HEK293 (cell line): ENCODE measurements around the gene KCTD11.

Source experiments
- EGR2 ChIP-seq: fragments of 450-650 bp; formaldehyde crosslinking; IDR thresholded peaks from 2 replicates; pipeline ENCODE4 v1.5.1; 2016; ENCODE audit warnings: low read depth, missing biosample characterization, missing genetic modification characterization
- GLI4 ChIP-seq: fragments of 450-650 bp; formaldehyde crosslinking; IDR thresholded peaks from 2 replicates; pipeline ENCODE4 v1.5.1; 2016; ENCODE audit warnings: missing biosample characterization, missing genetic modification characterization
- KLF1 ChIP-seq: fragments of 450-650 bp; formaldehyde crosslinking; IDR thresholded peaks from 2 replicates; pipeline ENCODE4 v1.5.1; 2016; ENCODE audit warnings: missing biosample characterization, missing genetic modification characterization
- KLF16 ChIP-seq: fragments of 450-650 bp; formaldehyde crosslinking; IDR thresholded peaks from 2 replicates; pipeline ENCODE4 v1.5.1; 2017; ENCODE audit warnings: missing biosample characterization, missing genetic modification characterization
- SCRT2 ChIP-seq: fragments of 450-650 bp; formaldehyde crosslinking; IDR thresholded peaks from 2 replicates; pipeline ENCODE4 v1.5.1; 2016; ENCODE audit warnings: missing biosample characterization, missing genetic modification characterization
- ZBTB20 ChIP-seq: fragments of 450-650 bp; formaldehyde crosslinking; IDR thresholded peaks from 2 replicates; pipeline ENCODE4 v1.5.1; 2016; ENCODE audit warnings: missing biosample characterization, missing genetic modification characterization
- ZFHX2 ChIP-seq: fragments of 450-650 bp; formaldehyde crosslinking; conservative IDR thresholded peaks from 2 replicates; pipeline ENCODE4 v1.5.1; 2016; ENCODE audit warnings: missing biosample characterization, missing genetic modification characterization
- ZFP3 ChIP-seq: fragments of 450-650 bp; formaldehyde crosslinking; IDR thresholded peaks from 2 replicates; pipeline ENCODE4 v1.5.1; 2016; ENCODE audit warnings: low read depth, missing biosample characterization, missing genetic modification characterization
- ZNF184 ChIP-seq: fragments of 450-650 bp; IDR thresholded peaks from 2 replicates; pipeline ENCODE4 v1.5.1; 2018; ENCODE audit warnings: missing biosample characterization, mild to moderate bottlenecking, missing genetic modification characterization
- ZNF19 ChIP-seq: fragments of 450-650 bp; formaldehyde crosslinking; IDR thresholded peaks from 2 replicates; pipeline ENCODE4; 2016; ENCODE audit warnings: missing biosample characterization, missing genetic modification characterization, low read depth
- ZNF211 ChIP-seq: fragments of 450-650 bp; formaldehyde crosslinking; IDR thresholded peaks from 2 replicates; pipeline ENCODE4 v1.5.1; 2016; ENCODE audit warnings: low read depth, missing biosample characterization, missing genetic modification characterization
- ZNF223 ChIP-seq: fragments of 450-650 bp; formaldehyde crosslinking; IDR thresholded peaks from 2 replicates; pipeline ENCODE4 v1.5.1; 2016; ENCODE audit warnings: missing biosample characterization, missing genetic modification characterization
- ZNF274 ChIP-seq, 2 experiments: fragments of 200-500 bp in 1 of 2; fragments of 450-650 bp in 1 of 2; sonication (Bioruptor generic) in 1 of 2; formaldehyde crosslinking in 1 of 2; IDR thresholded peaks; 2 replicates each; pipeline versions ENCODE4 v1.5.1 to v1.6.1; 2014 to 2016; ENCODE audit warnings: borderline replicate concordance in 1 of 2, inconsistent platforms in 1 of 2, low read length in 1 of 2, missing biosample characterization in 1 of 2, missing genetic modification characterization in 1 of 2
- ZNF311 ChIP-seq: fragments of 450-650 bp; formaldehyde crosslinking; IDR thresholded peaks from 2 replicates; pipeline ENCODE4 v1.5.1; 2017; ENCODE audit warnings: missing biosample characterization, missing genetic modification characterization, borderline replicate concordance
- ZNF341 ChIP-seq: fragments of 450-650 bp; formaldehyde crosslinking; IDR thresholded peaks from 2 replicates; pipeline ENCODE4; 2016; ENCODE audit warnings: low read depth, missing biosample characterization, missing genetic modification characterization
- ZNF473 ChIP-seq: fragments of 450-650 bp; formaldehyde crosslinking; IDR thresholded peaks from 2 replicates; pipeline ENCODE4 v1.5.1; 2017; ENCODE audit warnings: missing biosample characterization, missing genetic modification characterization
- ZNF48 ChIP-seq: fragments of 450-650 bp; formaldehyde crosslinking; IDR thresholded peaks from 2 replicates; pipeline ENCODE4 v1.5.1; 2016; ENCODE audit warnings: missing biosample characterization, missing genetic modification characterization
- ZNF555 ChIP-seq: fragments of 450-650 bp; formaldehyde crosslinking; conservative IDR thresholded peaks from 2 replicates; pipeline ENCODE4 v1.5.1; 2017; ENCODE audit warnings: missing biosample characterization, mild to moderate bottlenecking, missing genetic modification characterization, inconsistent platforms
- ZNF621 ChIP-seq: fragments of 450-650 bp; formaldehyde crosslinking; IDR thresholded peaks from 2 replicates; pipeline ENCODE4 v1.5.1; 2017; ENCODE audit warnings: missing biosample characterization, missing genetic modification characterization
- ZNF624 ChIP-seq: fragments of 450-650 bp; formaldehyde crosslinking; IDR thresholded peaks from 2 replicates; pipeline ENCODE4 v1.5.1; 2017; ENCODE audit warnings: missing biosample characterization, missing genetic modification characterization
- ZNF629 ChIP-seq: fragments of 450-650 bp; formaldehyde crosslinking; IDR thresholded peaks from 2 replicates; pipeline ENCODE4 v1.5.1; 2017; ENCODE audit warnings: missing biosample characterization, missing genetic modification characterization
- ZNF658 ChIP-seq: fragments of 450-650 bp; formaldehyde crosslinking; IDR thresholded peaks from 2 replicates; pipeline ENCODE4; 2016; ENCODE audit warnings: missing biosample characterization, missing genetic modification characterization
- ZNF664 ChIP-seq: fragments of 450-650 bp; formaldehyde crosslinking; IDR thresholded peaks from 2 replicates; pipeline ENCODE4 v1.5.1; 2016; ENCODE audit warnings: missing biosample characterization, missing genetic modification characterization
- ZNF792 ChIP-seq: fragments of 450-650 bp; formaldehyde crosslinking; IDR thresholded peaks from 2 replicates; pipeline ENCODE4 v1.5.1; 2016; ENCODE audit warnings: missing biosample characterization, missing genetic modification characterization
- ZNF830 ChIP-seq: fragments of 450-650 bp; IDR thresholded peaks from 2 replicates; pipeline ENCODE4 v1.5.0; 2018; ENCODE audit warnings: missing biosample characterization, missing genetic modification characterization, low read depth, mild to moderate bottlenecking, moderate library complexity
- ZNF843 ChIP-seq: fragments of 450-650 bp; formaldehyde crosslinking; IDR thresholded peaks from 2 replicates; pipeline ENCODE4 v1.5.1; 2016; ENCODE audit warnings: missing biosample characterization, missing genetic modification characterization
- ZSCAN16 ChIP-seq: fragments of 450-650 bp; formaldehyde crosslinking; IDR thresholded peaks from 2 replicates; pipeline ENCODE4 v1.5.1; 2016; ENCODE audit warnings: missing biosample characterization, missing genetic modification characterization
- ZXDB ChIP-seq: fragments of 450-650 bp; formaldehyde crosslinking; IDR thresholded peaks from 2 replicates; pipeline ENCODE4 v1.5.1; 2016; ENCODE audit warnings: missing biosample characterization, missing genetic modification characterization
- TF ChIP-seq, protein P1 (sequence below): fragments of 450-650 bp; formaldehyde crosslinking; IDR thresholded peaks from 2 replicates; pipeline ENCODE4 v1.5.1; 2017; ENCODE audit warnings: missing biosample characterization, missing genetic modification characterization
- TF ChIP-seq, protein P2 (sequence below): fragments of 450-650 bp; formaldehyde crosslinking; IDR thresholded peaks from 2 replicates; pipeline ENCODE4 v1.5.1; 2016; ENCODE audit warnings: missing biosample characterization, missing genetic modification characterization
- TF ChIP-seq, protein P3 (sequence below): fragments of 450-650 bp; formaldehyde crosslinking; IDR thresholded peaks from 2 replicates; pipeline ENCODE4 v1.5.1; 2017; ENCODE audit warnings: missing biosample characterization, missing genetic modification characterization
- TF ChIP-seq, protein P4 (sequence below): fragments of 450-650 bp; formaldehyde crosslinking; IDR thresholded peaks from 2 replicates; pipeline ENCODE4 v1.5.1; 2016; ENCODE audit warnings: missing biosample characterization, missing genetic modification characterization

KCTD11 gene

DNA sequence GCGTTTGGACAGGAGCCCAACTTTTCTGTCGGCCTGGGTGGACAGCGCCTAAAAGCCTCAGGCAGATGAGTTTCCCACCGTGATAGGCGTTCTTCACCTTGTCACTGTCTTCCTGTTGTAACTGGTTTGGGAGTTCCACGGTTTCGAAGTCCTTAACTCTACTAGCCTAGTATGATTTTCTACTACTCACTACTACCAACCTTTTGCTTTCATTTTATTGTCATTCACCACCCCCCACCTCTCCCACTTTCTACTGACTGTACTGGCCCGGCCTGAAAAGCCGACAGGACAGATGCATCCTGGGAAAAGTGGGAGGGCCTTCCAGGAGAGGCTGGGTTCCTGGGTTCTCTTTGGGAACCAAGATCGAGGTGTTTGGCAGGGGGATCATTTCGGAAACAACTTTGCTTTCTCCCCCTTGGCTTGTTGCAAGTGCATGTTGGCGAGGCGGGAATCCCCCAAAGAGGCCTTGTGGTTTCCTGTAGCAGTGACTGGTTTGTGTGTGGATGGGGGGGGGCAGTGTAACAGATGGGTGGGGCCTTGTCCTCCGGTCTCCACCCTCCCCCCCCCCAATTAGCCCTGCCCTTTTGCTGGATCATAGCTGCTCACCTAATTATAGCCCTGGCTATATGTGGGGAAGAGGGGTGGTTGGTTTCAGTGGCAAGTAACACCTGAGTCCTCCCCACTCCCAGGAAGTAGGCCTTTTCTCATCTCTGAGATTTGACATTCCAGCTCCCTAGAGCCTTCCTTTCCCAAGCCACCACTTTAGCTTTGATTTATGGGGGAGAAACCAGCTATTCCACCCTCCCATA, 43.1 kb upstream of the KCTD11 start (continued):
- TF ChIP-seq ZNF473 (tag by site-specific recombination), result no peak
- TF ChIP-seq ZBTB20 (tag by site-specific recombination), result no peak
- TF ChIP-seq KLF1 (tag by site-specific recombination), result peak; percentile 91
- TF ChIP-seq ZNF629, result peak; percentile 21; the same call in 1 of the 2 replicates
- TF ChIP-seq, protein P1, sequence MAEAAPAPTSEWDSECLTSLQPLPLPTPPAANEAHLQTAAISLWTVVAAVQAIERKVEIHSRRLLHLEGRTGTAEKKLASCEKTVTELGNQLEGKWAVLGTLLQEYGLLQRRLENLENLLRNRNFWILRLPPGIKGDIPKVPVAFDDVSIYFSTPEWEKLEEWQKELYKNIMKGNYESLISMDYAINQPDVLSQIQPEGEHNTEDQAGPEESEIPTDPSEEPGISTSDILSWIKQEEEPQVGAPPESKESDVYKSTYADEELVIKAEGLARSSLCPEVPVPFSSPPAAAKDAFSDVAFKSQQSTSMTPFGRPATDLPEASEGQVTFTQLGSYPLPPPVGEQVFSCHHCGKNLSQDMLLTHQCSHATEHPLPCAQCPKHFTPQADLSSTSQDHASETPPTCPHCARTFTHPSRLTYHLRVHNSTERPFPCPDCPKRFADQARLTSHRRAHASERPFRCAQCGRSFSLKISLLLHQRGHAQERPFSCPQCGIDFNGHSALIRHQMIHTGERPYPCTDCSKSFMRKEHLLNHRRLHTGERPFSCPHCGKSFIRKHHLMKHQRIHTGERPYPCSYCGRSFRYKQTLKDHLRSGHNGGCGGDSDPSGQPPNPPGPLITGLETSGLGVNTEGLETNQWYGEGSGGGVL (tag by site-specific recombination), result peak; percentile 87
- no peak for TF ChIP-seq KLF16 (tag by site-specific recombination)
- TF ChIP-seq SCRT2 (tag by site-specific recombination), result peak; percentile 89
- TF ChIP-seq ZFP3, result no peak
- TF ChIP-seq ZNF792 (tag by site-specific recombination), result no peak
- no peak for TF ChIP-seq ZNF19
- TF ChIP-seq ZNF830, result no peak
- no peak for TF ChIP-seq ZNF843
- TF ChIP-seq, protein P2, sequence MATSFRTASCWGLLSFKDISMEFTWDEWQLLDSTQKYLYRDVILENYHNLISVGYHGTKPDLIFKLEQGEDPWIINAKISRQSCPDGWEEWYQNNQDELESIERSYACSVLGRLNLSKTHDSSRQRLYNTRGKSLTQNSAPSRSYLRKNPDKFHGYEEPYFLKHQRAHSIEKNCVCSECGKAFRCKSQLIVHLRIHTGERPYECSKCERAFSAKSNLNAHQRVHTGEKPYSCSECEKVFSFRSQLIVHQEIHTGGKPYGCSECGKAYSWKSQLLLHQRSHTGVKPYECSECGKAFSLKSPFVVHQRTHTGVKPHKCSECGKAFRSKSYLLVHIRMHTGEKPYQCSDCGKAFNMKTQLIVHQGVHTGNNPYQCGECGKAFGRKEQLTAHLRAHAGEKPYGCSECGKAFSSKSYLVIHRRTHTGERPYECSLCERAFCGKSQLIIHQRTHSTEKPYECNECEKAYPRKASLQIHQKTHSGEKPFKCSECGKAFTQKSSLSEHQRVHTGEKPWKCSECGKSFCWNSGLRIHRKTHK, result no peak
- TF ChIP-seq, protein P3, sequence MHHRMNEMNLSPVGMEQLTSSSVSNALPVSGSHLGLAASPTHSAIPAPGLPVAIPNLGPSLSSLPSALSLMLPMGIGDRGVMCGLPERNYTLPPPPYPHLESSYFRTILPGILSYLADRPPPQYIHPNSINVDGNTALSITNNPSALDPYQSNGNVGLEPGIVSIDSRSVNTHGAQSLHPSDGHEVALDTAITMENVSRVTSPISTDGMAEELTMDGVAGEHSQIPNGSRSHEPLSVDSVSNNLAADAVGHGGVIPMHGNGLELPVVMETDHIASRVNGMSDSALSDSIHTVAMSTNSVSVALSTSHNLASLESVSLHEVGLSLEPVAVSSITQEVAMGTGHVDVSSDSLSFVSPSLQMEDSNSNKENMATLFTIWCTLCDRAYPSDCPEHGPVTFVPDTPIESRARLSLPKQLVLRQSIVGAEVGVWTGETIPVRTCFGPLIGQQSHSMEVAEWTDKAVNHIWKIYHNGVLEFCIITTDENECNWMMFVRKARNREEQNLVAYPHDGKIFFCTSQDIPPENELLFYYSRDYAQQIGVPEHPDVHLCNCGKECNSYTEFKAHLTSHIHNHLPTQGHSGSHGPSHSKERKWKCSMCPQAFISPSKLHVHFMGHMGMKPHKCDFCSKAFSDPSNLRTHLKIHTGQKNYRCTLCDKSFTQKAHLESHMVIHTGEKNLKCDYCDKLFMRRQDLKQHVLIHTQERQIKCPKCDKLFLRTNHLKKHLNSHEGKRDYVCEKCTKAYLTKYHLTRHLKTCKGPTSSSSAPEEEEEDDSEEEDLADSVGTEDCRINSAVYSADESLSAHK (tag by site-specific recombination), result no peak
- no peak for TF ChIP-seq ZNF555 (tag by site-specific recombination)
- peak; percentile 99 for TF ChIP-seq ZNF664
- no peak for TF ChIP-seq ZXDB (tag by site-specific recombination)
- no peak for TF ChIP-seq ZNF223 (tag by site-specific recombination)
- TF ChIP-seq, protein P4, sequence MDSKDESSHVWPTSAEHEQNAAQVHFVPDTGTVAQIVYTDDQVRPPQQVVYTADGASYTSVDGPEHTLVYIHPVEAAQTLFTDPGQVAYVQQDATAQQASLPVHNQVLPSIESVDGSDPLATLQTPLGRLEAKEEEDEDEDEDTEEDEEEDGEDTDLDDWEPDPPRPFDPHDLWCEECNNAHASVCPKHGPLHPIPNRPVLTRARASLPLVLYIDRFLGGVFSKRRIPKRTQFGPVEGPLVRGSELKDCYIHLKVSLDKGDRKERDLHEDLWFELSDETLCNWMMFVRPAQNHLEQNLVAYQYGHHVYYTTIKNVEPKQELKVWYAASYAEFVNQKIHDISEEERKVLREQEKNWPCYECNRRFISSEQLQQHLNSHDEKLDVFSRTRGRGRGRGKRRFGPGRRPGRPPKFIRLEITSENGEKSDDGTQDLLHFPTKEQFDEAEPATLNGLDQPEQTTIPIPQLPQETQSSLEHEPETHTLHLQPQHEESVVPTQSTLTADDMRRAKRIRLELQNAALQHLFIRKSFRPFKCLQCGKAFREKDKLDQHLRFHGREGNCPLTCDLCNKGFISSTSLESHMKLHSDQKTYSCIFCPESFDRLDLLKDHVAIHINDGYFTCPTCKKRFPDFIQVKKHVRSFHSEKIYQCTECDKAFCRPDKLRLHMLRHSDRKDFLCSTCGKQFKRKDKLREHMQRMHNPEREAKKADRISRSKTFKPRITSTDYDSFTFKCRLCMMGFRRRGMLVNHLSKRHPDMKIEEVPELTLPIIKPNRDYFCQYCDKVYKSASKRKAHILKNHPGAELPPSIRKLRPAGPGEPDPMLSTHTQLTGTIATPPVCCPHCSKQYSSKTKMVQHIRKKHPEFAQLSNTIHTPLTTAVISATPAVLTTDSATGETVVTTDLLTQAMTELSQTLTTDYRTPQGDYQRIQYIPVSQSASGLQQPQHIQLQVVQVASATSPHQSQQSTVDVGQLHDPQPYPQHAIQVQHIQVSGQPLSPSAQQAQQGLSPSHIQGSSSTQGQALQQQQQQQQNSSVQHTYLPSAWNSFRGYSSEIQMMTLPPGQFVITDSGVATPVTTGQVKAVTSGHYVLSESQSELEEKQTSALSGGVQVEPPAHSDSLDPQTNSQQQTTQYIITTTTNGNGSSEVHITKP (tag by site-specific recombination), result peak; percentile 99
- TF ChIP-seq ZNF624 (tag by site-specific recombination), result no peak
- no peak for TF ChIP-seq ZSCAN16 (tag by site-specific recombination)
- TF ChIP-seq ZNF311 (tag by site-specific recombination), result no peak
- TF ChIP-seq ZNF341 (tag by site-specific recombination), result peak; percentile 79
- no peak for TF ChIP-seq ZNF621
- TF ChIP-seq ZNF184 (tag by site-specific recombination), result no peak
- no peak for TF ChIP-seq ZFHX2
- TF ChIP-seq ZNF274 (IDR thresholded peaks at IDR 0.05; ENCODE audit: low read length), result no peak
- no peak for TF ChIP-seq ZNF274 (tag by site-specific recombination; IDR thresholded peaks at IDR 0.05; ENCODE audit: borderline replicate concordance)
- TF ChIP-seq EGR2 (tag by site-specific recombination), result no peak
- TF ChIP-seq ZNF48 (tag by site-specific recombination), result no peak
- TF ChIP-seq GLI4, result no peak
- TF ChIP-seq ZNF658, result no peak
- no peak for TF ChIP-seq ZNF211 (tag by site-specific recombination)
